Measurements from ENCODE around the gene NUB1.

DNA sequence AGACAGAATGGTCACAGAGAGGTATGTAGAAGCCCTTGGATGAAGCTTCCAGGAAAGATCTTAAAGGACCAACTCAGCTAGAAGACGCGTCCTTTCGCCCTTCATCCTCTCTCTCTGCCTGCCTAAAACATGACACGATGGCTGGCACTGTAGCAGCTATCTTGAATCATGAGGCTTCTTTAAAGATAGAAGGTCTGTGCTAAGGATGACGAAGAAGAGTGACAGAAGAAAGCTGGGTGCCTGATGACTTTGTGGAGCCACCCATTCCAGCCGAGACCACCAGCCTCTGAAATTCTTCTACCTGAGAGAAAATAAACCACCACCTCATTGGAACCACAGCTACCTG is 42.7 kb downstream of the NUB1 start:
- TF ChIP-seq POLR2A (IDR thresholded peaks at IDR 0.05; ENCODE audit: low read length) = no peak
- TF ChIP-seq GATA1 (IDR thresholded peaks at IDR 0.05; ENCODE audit: low read depth, low read length) = no peak
